SK-MEL-5 (cell line): ENCODE results near the gene CXCL1. TPM values are rescaled to one million over a fixed set of nuclear protein-coding genes. Genes with fewer than 3 reads are reported as not detected.

ENCODE experiments used
- DNase-seq: peaks from one replicate; pipeline ENCODE4 v3.0.0-alpha.2; 2016; ENCODE audit warnings: low read depth, low spot score
- in situ Hi-C: cut with HindIII; loops from 2 replicates; pipeline ENCODE4 v1.10.0; 2016; ENCODE audit warnings: low sequenced_read_pairs, high pct_unique_total_duplicates, low pct_unique_long_range_greater_than_20kb
- total RNA-seq: library from RNA; depleted of rRNA; stranded (reverse); fragments of >200 nt; shearing (Covaris generic); gene quantifications from 2 replicates; pipeline ENCODE4 v1.2.3, GENCODE V29; 2014

The CXCL1 gene
- total RNA-seq, 1 experiment from 2014 or later = 76.1 TPM

DNA sequence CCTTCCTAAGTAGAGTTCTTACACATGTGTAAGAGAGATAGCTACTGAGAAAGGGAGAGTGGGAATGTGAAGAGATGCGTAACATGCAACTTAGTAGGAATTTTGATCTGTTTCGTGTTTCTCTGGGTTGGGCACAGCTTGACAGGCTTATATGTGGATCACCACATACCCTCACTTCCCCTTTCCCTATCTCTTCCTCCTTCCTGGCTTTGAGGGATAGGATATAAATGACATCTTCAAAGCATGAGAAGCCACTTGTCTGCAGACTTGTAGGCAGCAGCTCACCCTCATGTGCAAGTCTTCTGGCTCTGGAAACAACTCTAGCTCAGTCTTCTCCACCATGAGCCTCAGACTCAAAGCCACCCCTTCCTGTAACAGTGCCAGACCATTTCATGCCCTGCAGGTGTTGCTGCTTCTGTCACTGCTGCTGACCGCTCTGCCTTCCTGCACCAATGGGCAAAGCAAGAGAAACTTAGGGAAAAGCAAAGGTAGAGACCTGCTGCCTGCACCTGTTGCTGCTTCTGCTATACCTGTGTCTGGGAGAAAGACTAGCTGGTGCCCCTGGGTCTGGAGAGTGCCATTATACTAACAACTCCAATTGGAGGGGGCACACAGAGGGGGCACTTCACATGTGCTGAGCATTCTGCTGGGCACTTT, 21.5 kb upstream of the CXCL1 start:
- in situ Hi-C loops = no loop called here
- no peak for DNase-seq

DNA sequence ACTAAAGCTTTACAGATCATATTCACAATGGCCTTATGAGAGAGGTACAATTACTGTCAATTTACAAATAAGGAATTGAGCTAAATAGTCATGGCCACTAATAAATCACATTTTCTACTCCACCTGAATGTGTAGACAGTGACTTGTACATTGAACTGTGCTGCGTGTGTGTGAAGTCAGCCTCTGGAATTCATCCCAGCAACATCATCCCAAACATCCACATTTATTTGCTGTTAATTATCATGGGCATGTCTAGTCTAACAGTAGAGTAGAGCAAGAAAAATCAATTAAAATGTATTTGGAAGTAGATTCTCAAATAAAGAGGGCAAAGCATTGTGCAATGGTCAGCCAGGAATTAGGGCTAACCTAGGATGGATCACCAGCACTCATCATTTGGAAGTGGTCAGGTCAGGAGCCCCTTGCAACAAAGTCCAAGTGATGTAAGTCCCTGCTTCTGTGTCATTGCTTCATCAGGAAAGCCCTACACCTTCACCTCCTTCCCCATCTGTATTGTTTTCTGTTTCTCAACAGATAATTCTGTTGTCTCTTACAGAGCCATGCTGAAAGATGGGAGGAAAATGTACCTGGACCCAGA, 20.9 kb upstream of the CXCL1 start:
- in situ Hi-C loops = no loop called here
- no peak for DNase-seq

DNA sequence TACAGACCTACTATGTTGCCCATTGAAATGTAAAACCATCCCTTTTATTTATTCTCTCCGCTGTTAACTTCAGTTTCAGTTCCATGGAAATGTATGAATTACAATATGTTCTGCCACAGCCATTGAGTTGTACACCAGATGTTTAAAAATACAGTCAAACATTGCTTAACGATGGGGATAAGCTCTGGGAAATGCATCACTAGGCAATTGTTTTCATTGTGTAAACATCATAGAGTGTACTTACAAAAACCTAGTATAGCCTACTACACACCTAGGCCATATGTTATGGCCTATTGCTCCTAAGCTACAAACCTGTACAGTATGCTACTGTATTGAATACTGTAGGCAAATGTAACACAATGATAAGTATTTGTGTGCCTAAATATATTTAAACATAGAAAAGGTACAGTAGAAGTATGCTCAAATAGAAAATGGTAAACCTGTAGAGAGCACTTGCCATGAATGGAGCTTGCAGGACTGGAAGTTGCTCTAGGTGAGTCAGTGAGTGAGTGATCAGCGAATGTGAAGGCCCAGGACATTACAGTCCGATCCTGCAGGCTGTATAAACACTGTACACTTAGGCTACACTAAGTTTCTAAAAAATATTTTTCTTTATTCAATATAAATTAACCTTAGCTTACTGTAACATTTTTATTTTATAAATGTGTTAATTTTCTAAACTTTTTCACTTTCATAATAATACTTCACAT, 18.8 kb upstream of the CXCL1 start:
- no peak for DNase-seq
- in situ Hi-C loops = no loop called here

DNA sequence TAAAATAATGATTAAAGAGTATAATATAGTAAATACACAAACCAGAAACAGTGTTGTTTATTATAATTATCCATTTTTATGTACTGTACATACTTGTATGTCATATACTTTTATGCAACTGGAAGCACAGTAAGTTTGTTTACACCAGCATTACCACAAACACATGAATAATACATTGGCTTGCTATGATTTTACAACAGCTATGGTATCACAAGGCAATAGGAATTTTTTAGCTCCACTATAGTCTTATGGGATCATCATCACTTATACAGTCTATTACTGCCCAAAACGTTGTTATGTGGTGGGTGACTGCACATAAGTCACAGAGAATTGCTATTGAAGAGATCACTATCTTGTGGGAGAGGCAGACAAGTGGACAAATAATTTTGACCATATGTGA, 17.9 kb upstream of the CXCL1 start:
- no peak for DNase-seq
- in situ Hi-C loops = no loop called here

DNA sequence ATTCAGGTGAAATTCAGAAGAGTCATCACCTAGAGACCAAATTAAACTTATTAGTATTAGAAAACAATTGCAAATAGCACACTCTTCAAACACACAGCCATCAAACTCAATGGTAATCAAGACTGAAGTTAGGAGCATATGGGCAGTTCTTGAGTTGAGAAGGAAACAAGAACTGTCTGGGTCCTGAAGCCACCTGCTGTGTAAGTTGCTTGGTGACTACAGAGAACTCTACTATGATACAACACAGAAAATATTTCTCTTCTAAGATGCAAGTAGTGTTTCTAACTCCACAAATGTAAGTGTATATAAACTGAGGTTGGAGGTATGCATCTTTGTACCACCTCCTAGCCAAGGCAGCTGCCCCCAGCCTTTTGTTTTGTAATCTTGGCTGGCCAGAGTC, 16.4 kb upstream of the CXCL1 start:
- DNase-seq = no peak
- in situ Hi-C loops = no loop called here

DNA sequence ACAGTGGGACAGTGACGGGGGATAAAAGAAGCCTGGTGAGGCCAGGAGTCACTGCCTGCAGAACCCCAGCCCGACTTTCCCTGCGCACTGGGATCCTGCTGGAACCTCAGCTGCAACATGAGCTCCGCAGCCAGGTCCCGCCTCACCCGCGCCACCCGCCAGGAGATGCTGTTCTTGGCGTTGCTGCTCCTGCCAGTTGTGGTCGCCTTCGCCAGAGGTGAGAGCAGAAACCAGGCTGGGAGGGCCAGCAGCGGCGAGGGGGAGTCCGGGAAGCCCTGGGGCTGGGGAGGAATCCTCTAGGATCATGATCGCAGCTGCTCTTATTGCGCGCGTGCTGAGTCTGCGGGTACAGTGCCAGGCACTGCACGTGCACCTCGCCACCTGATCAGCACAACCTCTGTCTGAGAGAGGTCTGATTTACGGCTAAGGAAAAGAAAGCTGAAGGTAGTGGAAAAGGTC, 15.9 kb upstream of the CXCL1 start, which contains the start of gene PF4V1:
TSS of gene PF4V1 (plus strand) at position 51 of the 459 bp plus-strand sequence. CDS start at position 118, 67 bp downstream.
- DNase-seq = no peak
- in situ Hi-C loops = no loop called here

DNA sequence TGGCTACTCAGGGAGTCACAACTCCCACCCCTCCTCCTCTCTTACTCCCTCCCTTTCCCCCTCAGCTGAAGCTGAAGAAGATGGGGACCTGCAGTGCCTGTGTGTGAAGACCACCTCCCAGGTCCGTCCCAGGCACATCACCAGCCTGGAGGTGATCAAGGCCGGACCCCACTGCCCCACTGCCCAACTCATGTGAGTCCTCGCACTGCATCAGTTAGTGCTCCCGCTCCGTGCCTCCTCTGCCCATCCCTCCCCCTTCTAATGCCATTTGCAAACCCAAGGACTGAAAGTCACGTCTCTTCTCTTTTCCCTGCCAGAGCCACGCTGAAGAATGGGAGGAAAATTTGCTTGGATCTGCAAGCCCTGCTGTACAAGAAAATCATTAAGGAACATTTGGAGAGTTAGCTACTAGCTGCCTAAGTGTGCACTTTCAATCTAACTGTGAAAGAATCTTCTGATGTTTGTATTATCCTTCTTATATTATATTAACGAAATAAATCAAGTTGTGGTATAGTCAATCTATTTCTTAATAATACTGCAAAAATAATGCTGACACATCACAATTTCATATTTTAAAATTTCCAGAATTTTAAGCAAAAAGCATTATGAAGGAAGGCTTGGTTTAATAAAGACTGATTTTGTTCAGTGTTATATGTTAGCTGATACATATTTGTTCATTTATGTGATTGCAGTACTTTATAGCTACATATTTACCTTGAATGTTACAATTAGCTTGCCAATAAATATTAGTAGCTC, 15.3 kb upstream of the CXCL1 start:
- DNase-seq = no peak
- in situ Hi-C loops = no loop called here

DNA sequence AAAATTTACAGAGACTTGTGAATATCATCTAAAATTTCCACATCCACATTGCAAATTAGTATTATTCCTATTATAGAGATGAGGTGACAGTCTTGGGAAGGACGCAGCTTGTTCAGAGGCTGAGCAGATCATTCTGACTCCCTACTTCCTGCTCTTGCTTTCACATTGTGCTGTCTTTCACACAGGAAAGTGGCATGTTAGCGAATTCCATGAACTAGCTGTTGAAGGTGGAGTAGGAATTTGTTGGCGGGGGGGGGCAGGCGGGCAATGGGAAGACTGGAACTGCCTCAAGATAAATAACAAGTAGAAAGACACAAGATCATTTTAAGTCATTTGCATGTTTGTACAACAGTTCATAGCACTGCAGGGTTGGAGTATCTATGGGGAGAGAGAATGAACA, 13.8 kb upstream of the CXCL1 start:
- in situ Hi-C loops = no loop called here

DNA sequence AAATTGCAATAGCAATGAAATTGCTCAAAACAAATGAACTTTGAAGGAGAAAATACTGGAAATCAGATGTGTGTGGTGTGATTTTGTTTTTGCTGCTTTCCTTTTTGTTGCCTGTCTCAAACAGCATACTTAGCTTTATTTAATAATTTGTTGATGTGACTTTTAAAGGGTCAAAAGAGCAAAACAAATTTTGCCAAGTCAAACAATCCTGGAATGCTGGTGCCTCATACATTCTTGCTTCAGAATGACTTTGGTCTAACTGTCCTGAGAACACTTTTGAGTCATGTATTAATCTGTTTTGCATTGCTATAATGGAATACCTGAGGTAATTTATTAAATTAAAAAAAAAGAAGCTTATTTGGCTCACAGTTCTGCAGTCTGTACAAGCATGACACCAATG, 12.7 kb upstream of the CXCL1 start:
- DNase-seq = no peak

More for the DNA sequence above, 13.8 kb upstream of the CXCL1 start:
- DNase-seq = no peak

GRCh38 chr4:73859614-73860088, 9.5 kb upstream of the CXCL1 start:
- in situ Hi-C loops = no loop called here
- no peak for DNase-seq

More for the DNA sequence above, 12.7 kb upstream of the CXCL1 start:
- in situ Hi-C loops = no loop called here

GRCh38 chr4:73860181-73860580, 9.0 kb upstream of the CXCL1 start:
- in situ Hi-C loops = no loop called here
- DNase-seq = no peak

DNA sequence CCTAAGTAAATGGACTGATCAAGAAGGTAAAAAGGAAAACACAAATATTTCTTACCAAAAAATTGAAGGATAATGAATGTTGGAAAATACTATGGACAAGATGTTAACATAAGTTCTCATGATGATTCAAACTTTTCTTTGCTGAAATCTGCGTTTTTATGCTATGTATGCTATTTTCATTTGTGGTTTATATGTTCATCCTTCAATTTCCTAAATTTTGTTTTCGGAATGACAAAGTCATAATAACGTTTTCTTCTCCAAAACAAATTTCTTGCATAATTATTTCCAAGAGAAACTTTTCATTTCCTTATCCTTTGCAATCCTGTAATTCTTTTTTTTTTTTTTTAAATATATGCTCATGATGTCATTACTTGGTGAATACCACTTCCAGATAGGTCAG, 8.3 kb upstream of the CXCL1 start:
- no peak for DNase-seq
- in situ Hi-C loops = no loop called here

DNA sequence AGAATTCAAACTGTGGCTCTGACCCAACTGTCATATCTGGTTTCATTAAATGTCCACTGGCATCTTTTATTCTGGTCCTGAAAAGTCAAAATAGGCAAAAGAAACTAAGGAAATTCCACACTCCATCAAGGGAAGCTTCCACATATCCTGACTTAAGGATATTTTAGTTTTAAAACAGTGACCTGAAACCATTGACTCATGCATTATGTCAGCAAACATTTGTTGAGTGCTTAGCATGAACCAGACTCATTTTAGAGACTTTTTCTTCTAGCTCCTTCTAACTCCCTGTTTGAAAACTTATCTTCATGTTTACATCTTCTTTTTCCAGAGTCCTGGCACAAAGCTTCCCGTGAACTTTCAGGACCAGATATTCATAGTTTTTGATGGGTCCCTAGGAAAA, 6.9 kb upstream of the CXCL1 start:
- in situ Hi-C loops = no loop called here
- DNase-seq = no peak

DNA sequence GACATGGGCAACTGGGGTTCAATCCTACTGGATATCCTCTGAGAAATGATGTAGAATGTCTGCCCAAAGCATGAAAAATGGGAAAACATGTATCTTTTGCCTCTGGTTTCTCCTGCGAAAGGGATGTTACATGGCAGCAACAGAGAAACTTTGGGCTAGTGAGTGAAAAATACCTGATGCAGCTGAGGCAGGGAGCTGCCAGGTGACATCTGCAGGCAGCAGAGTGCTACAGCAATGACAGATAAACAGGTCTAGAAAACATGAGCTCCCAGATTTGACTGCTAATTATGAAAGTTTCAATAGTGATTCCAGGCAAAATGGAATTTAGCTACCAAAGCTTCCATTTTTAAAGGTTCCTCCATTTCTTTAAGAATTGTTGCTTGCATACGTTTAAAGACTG, 4.8 kb upstream of the CXCL1 start:
- DNase-seq = peak; percentile 59
- in situ Hi-C loops = no loop called here

DNA sequence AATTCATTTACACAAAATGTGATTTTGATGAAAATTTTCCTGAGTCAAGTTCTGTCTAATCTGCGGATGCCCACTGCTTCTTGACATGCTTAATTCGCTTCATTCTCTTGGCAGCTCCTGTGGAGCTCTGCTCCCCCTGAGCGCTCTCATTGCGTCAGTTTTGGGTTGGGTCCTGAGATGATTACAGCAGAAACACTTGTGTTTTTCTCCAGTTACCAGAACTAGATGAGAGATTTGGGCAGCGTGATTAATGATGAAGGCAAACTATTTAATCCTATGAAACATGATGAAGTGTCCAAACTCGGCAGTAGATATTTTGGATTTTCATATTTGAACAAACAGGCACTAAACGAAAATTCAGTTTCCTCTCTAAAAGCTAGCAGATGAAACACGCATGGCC, 4.2 kb upstream of the CXCL1 start:
- in situ Hi-C loops = no loop called here
- DNase-seq = no peak

- no peak for DNase-seq
- in situ Hi-C loops = no loop called here
Measured at GRCh38 chr4:73865431-73866096, 3.6 kb upstream of the CXCL1 start.

GRCh38 chr4:73866246-73866645, 2.9 kb upstream of the CXCL1 start:
- in situ Hi-C loops = no loop called here

DNA sequence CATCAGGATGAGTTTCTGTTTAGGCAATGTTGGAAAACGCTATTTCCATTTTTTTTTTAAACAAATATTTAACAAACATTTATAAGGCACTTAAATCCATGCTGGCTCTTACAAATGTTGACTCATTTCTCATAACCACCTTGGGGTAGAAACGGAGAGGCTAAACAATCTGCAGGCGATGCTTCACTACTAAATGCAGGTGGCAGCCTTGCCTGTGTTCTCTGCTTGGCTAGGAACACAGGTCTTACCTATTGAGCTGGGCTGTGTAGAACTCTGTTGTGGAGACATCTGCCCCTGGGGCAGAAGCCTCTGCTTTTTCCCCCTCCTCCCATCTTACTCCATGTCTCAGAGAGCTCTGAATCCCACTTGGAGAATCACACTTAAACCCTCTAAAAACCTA, 1.4 kb upstream of the CXCL1 start:
- in situ Hi-C loops = no loop called here
- peak; percentile 46 for DNase-seq

More at GRCh38 chr4:73866246-73866645, 2.9 kb upstream of the CXCL1 start:
- no peak for DNase-seq
